Measurements from ENCODE around the gene SEC23A. TPM values are rescaled to one million over a fixed set of nuclear protein-coding genes. Genes with fewer than 3 reads are reported as not detected.

Gene SEC23A
- total RNA-seq, 2 experiments from 2014 or later: 68.4 to 82.1 TPM

DNA sequence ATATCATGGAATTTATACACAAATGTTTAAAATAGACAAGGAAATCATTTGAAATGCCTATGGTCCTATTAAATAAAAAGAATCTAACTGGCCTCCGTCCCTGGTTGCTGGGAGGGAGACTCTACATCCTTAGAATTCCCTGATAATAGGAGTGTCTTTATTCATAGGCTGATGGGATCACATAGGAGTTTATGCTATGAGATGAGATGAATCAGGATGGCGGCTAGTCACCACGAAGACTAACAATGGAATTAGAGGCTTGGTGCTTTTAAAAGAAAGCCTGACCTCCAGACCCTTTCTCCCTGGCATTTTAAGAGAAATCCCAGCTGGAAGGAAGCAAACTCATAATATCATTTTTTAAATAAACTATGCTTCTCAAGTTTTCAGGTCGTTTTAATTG is 69.7 kb downstream of the SEC23A start:
- H3K4me1 Mint-ChIP-seq (ENCODE audit: low read depth): peaks cover 5% of the 10 kb centered on the region
- CTCF ChIA-PET: no interaction called here
- intact Hi-C loops (cut with DNase I, micrococcal nuclease): no loop called here
- Histone ChIP-seq H3K27ac (ENCODE audit: low read depth in 1 of 2, low read length in 2 of 2) (no peak overlapping the region), H3K4me1 (ENCODE audit: insufficient read depth, low read length) (peaks cover 5% of the 10 kb centered on the region), H3K27me3 (ENCODE audit: control insufficient read depth in 1 of 2, insufficient read depth in 2 of 2, low read length in 2 of 2) (no peaks in the 10 kb centered on the region), H3K36me3 (ENCODE audit: insufficient read depth, low read length) (peaks cover 76% of the 10 kb centered on the region), H3K4me3 (ENCODE audit: low read length) (no peak overlapping the region), H3K9me3 (ENCODE audit: control insufficient read depth in 1 of 2, insufficient read depth in 1 of 2, low read length in 2 of 2) (no peaks in the 10 kb centered on the region)
- peaks cover 50% of the 10 kb centered on the region for H3K36me3 Mint-ChIP-seq (ENCODE audit: low read depth)
- POLR2A ChIA-PET: no interaction called here
- no peak for ATAC-seq (ENCODE audit: poor library complexity)
- no peak overlapping the region for H3K4me3 Mint-ChIP-seq
- H3K9me3 Mint-ChIP-seq: no peaks in the 10 kb centered on the region
- TF ChIP-seq, protein P1, sequence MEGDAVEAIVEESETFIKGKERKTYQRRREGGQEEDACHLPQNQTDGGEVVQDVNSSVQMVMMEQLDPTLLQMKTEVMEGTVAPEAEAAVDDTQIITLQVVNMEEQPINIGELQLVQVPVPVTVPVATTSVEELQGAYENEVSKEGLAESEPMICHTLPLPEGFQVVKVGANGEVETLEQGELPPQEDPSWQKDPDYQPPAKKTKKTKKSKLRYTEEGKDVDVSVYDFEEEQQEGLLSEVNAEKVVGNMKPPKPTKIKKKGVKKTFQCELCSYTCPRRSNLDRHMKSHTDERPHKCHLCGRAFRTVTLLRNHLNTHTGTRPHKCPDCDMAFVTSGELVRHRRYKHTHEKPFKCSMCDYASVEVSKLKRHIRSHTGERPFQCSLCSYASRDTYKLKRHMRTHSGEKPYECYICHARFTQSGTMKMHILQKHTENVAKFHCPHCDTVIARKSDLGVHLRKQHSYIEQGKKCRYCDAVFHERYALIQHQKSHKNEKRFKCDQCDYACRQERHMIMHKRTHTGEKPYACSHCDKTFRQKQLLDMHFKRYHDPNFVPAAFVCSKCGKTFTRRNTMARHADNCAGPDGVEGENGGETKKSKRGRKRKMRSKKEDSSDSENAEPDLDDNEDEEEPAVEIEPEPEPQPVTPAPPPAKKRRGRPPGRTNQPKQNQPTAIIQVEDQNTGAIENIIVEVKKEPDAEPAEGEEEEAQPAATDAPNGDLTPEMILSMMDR (IDR thresholded peaks at IDR 0.05): no peak
- H3K27ac Mint-ChIP-seq: no peak overlapping the region
- no peaks in the 10 kb centered on the region for H3K27me3 Mint-ChIP-seq
- DNase-seq: no peak

DNA sequence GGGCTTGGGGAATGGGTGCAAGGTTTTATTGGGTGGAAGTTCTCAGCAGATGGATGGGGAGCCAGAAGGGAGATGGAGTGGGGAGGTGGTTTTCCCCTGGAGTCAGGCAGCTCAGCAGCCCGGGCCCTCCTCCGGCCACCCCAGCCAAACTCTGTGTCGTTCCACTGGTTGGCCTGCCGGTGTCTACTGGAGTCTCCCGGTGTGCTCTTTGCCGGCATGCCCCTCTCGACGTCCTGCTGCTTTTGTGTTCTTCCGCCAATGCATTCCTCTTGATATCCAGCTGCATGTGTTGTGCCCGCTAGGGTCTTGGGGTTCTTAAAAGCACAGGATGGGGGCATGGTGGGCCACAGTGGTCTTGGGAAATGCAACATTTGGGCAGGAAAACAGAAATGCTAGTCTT is 72.8 kb downstream of the SEC23A start:
- Histone ChIP-seq H3K36me3 (ENCODE audit: insufficient read depth, low read length) (peaks cover 49% of the 10 kb centered on the region), H3K9me3 (ENCODE audit: control insufficient read depth in 1 of 2, insufficient read depth in 1 of 2, low read length in 2 of 2) (no peaks in the 10 kb centered on the region), H3K27me3 (ENCODE audit: control insufficient read depth in 1 of 2, insufficient read depth in 2 of 2, low read length in 2 of 2) (no peaks in the 10 kb centered on the region), H3K27ac (ENCODE audit: low read depth in 1 of 2, low read length in 2 of 2) (no peak overlapping the region), H3K4me3 (ENCODE audit: low read length) (no peak overlapping the region), H3K4me1 (ENCODE audit: insufficient read depth, low read length) (peaks cover 5% of the 10 kb centered on the region)
- Mint-ChIP-seq H3K4me3 (no peak overlapping the region), H3K27me3 (no peaks in the 10 kb centered on the region), H3K4me1 (ENCODE audit: low read depth) (peaks cover 5% of the 10 kb centered on the region), H3K9me3 (no peaks in the 10 kb centered on the region), H3K27ac (no peak overlapping the region), H3K36me3 (ENCODE audit: low read depth) (peaks cover 50% of the 10 kb centered on the region)
- DNase-seq (no peak), ATAC-seq (ENCODE audit: poor library complexity) (no peak)
- POLR2A ChIA-PET: no interaction called here
- CTCF ChIA-PET: no interaction called here
- TF ChIP-seq, protein P1 (IDR thresholded peaks at IDR 0.05): no peak
- intact Hi-C loops (cut with DNase I, micrococcal nuclease): no loop called here

DNA sequence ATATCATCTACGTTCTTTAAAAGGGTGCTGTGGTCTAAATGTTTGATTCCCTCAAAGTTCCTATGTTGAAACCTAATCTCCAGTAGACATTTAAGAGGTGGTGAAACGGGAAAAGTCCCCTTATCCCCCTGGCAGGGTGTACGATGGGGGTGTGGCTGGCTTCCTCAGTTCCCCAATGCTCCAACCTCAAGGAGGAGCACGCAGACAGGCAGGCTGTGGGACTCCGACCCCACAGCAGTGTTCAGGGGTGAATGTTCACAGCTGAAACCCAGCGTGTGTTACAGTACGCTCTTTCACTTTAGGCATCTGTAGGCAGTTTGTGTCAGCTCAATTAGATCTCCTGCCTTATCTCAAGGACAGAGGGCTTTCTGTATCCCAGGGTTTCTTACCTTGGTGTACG is 73.2 kb downstream of the SEC23A start:
- Mint-ChIP-seq H3K4me1 (ENCODE audit: low read depth) (peaks cover 5% of the 10 kb centered on the region), H3K27me3 (no peaks in the 10 kb centered on the region), H3K4me3 (no peak overlapping the region), H3K9me3 (no peaks in the 10 kb centered on the region), H3K36me3 (ENCODE audit: low read depth) (peaks cover 50% of the 10 kb centered on the region), H3K27ac (no peak overlapping the region)
- Histone ChIP-seq H3K9me3 (ENCODE audit: control insufficient read depth in 1 of 2, insufficient read depth in 1 of 2, low read length in 2 of 2) (no peaks in the 10 kb centered on the region), H3K27ac (ENCODE audit: low read depth in 1 of 2, low read length in 2 of 2) (no peak overlapping the region), H3K27me3 (ENCODE audit: control insufficient read depth in 1 of 2, insufficient read depth in 2 of 2, low read length in 2 of 2) (no peaks in the 10 kb centered on the region), H3K4me3 (ENCODE audit: low read length) (no peak overlapping the region), H3K4me1 (ENCODE audit: insufficient read depth, low read length) (peaks cover 5% of the 10 kb centered on the region), H3K36me3 (ENCODE audit: insufficient read depth, low read length) (peaks cover 45% of the 10 kb centered on the region)
- ATAC-seq (ENCODE audit: poor library complexity) (no peak), DNase-seq (no peak)
- TF ChIP-seq, protein P1 (IDR thresholded peaks at IDR 0.05): no peak
- intact Hi-C loops (cut with DNase I, micrococcal nuclease): no loop called here
- CTCF ChIA-PET: no interaction called here
- POLR2A ChIA-PET: no interaction called here

All from CD4-positive, alpha-beta T cell (primary cell).